ENCODE data around the gene HYAL1.

DNA sequence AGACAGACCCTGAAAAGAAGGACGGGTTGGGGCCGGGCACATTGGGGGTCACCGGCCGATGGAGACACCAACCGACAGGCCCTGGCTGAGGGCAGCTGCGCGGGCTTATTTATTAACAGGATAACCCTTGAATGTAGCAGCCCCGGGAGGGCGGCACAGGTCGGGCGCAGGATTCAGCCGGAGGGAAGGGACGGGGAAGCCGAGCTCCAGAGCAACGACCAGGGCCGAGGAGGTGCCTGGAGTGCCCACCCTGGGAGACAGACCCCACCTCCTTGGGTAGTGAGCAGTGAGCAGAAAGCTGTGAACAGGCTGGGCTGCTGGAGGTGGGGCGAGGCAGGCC is 26.6 kb downstream of the HYAL1 start:
- TF ChIP-seq EZH2phosphoT487 (IDR thresholded peaks at IDR 0.05; ENCODE audit: borderline replicate concordance) = no peak
- TF ChIP-seq, protein P1, sequence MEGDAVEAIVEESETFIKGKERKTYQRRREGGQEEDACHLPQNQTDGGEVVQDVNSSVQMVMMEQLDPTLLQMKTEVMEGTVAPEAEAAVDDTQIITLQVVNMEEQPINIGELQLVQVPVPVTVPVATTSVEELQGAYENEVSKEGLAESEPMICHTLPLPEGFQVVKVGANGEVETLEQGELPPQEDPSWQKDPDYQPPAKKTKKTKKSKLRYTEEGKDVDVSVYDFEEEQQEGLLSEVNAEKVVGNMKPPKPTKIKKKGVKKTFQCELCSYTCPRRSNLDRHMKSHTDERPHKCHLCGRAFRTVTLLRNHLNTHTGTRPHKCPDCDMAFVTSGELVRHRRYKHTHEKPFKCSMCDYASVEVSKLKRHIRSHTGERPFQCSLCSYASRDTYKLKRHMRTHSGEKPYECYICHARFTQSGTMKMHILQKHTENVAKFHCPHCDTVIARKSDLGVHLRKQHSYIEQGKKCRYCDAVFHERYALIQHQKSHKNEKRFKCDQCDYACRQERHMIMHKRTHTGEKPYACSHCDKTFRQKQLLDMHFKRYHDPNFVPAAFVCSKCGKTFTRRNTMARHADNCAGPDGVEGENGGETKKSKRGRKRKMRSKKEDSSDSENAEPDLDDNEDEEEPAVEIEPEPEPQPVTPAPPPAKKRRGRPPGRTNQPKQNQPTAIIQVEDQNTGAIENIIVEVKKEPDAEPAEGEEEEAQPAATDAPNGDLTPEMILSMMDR (conservative IDR thresholded peaks at IDR 0.05; ENCODE audit: low read length) = no peak
